SU-DHL-6 (cell line): ENCODE measurements around the gene AGXT2.
"Not testable (repeated sequence)": the region's sequence is repeated elsewhere in the genome, so short reads cannot be mapped to it uniquely, and the experiment has no call there.

Experiments
- H2AFZ ChIP-seq: fragments of 200-600 bp; sonication (generic); 2 replicates; pipeline ENCODE4 v1.6.1; 2014; ENCODE audit warnings: low read depth, mild to moderate bottlenecking, moderate library complexity, mixed read lengths, antibody characterized with exemption, low read length; ENCODE audit not compliant: severe bottlenecking
- H3F3A ChIP-seq: fragments of 200-600 bp; shearing (Covaris generic); 2 replicates; pipeline ENCODE4 v1.6.0; 2016; ENCODE audit warnings: antibody characterized with exemption, mild to moderate bottlenecking; ENCODE audit not compliant: insufficient read depth
- H3K27ac ChIP-seq: fragments of 200-600 bp; sonication (generic); 2 replicates; pipeline ENCODE4 v1.5.1; 2016; ENCODE audit warnings: low read depth, mild to moderate bottlenecking, low read length, moderate library complexity, mixed read lengths
- H3K27me3 ChIP-seq: fragments of 200-600 bp; sonication (generic), shearing (Covaris generic); 2 replicates; pipeline ENCODE4 v1.6.0; 2014; ENCODE audit warnings: mild to moderate bottlenecking, low read length
- H3K36me3 ChIP-seq: fragments of 200-600 bp; sonication (generic); 2 replicates; pipeline ENCODE4 v1.6.1; 2014; ENCODE audit warnings: mild to moderate bottlenecking, low read length, mixed read lengths
- H3K4me2 ChIP-seq: fragments of 300-600, 200-600 bp; shearing (Covaris generic), sonication (generic); 2 replicates; pipeline ENCODE4 v1.6.0; 2014; ENCODE audit warnings: low read length, low read depth, mild to moderate bottlenecking; ENCODE audit not compliant: poor library complexity, severe bottlenecking
- H3K4me3 ChIP-seq: fragments of 200-600 bp; sonication (generic); 2 replicates; pipeline ENCODE4 v1.5.1; 2014; ENCODE audit warnings: antibody characterized with exemption, low read length, mild to moderate bottlenecking, mixed read lengths; ENCODE audit not compliant: insufficient read depth, poor library complexity, severe bottlenecking
- H3K79me2 ChIP-seq: fragments of 200-600 bp; sonication (generic); 2 replicates; pipeline ENCODE4 v1.6.1; 2014; ENCODE audit warnings: mild to moderate bottlenecking, low read length, moderate library complexity; ENCODE audit not compliant: insufficient read depth
- H3K9ac ChIP-seq: fragments of 200-600 bp; sonication (generic); 2 replicates; pipeline ENCODE4 v1.7.0; 2014; ENCODE audit warnings: mild to moderate bottlenecking, low read length
- H3K9me2 ChIP-seq: fragments of 200-600 bp; sonication (generic); replicated peaks from 2 replicates; pipeline ENCODE4 v1.6.1; 2014; ENCODE audit warnings: low read length; ENCODE audit not compliant: insufficient read depth
- H3K9me3 ChIP-seq: fragments of 200-600 bp; sonication (generic); 2 replicates; pipeline ENCODE4 v1.6.1; 2014; ENCODE audit warnings: low read length, mixed read lengths; ENCODE audit not compliant: insufficient read depth
- H4K20me1 ChIP-seq: fragments of 200-600 bp; sonication (generic); 2 replicates; pipeline ENCODE4 v1.6.1; 2014; ENCODE audit warnings: low read depth, mild to moderate bottlenecking, antibody characterized with exemption, low read length, moderate library complexity, mixed read lengths
- CTCF ChIP-seq: fragments of 200-600 bp; sonication (generic); IDR thresholded peaks from one replicate; pipeline ENCODE4 v1.5.1; 2017; ENCODE audit warnings: antibody characterized with exemption, mild to moderate bottlenecking, low read length, moderate library complexity; ENCODE audit not compliant: insufficient read depth, poor library complexity, severe bottlenecking
- EZH2phosphoT487 ChIP-seq: fragments of 200-600 bp; sonication (generic), shearing (Covaris generic); conservative IDR thresholded peaks from 2 replicates; pipeline ENCODE4 v1.6.1; 2018; ENCODE audit warnings: mild to moderate bottlenecking, antibody characterized with exemption, low read length, moderate library complexity, mixed read lengths

AGXT2 gene

DNA sequence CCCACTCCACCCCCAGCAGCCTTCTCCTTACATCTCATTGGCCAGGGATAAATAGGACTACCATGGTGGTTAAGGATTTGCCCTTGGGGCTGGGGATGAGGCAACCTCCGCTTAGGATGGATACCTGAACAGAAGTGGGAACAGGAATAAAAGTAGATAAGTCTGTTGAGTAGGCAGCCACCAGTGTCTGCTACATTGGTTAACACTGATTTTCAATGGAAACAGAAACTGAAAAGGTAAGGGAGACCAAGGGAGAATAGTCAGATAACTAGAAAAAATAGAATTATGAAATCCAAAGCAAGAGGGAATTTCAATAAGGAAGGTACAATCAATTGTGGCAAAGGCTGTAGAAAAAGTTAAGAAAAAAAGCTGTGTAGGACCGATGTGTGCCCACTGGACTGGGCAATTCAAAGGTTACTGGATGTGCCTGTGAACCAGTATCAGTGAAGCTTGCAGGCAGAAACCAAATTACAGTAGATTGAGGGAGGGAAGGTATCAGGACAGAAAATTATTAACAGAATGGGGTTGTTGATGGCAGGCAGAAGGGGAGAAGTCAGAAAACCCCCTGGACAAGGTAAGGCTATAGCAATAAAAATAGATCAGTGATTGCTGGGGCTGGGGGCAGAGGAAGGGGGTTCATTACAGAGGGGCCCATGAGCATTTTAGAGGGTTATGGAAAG, 69.7 kb downstream of the AGXT2 start:
- Histone ChIP-seq H4K20me1 (no peaks in the 10 kb centered on the region), H3K79me2 (no peaks in the 10 kb centered on the region), H3K9me3 (no peaks in the 10 kb centered on the region; the same call in 1 of the 2 replicates), H3K27ac (no peak overlapping the region), H3K36me3 (no peaks in the 10 kb centered on the region), H3K4me2 (no peak overlapping the region), H3K9ac (no peak overlapping the region), H3K9me2 (no peaks in the 10 kb centered on the region), H3K27me3 (no peaks in the 10 kb centered on the region), H3F3A (no peaks in the 10 kb centered on the region), H3K4me3 (no peak overlapping the region), H2AFZ (no peak overlapping the region)
- TF ChIP-seq CTCF = no peak
- TF ChIP-seq EZH2phosphoT487 = no peak

DNA sequence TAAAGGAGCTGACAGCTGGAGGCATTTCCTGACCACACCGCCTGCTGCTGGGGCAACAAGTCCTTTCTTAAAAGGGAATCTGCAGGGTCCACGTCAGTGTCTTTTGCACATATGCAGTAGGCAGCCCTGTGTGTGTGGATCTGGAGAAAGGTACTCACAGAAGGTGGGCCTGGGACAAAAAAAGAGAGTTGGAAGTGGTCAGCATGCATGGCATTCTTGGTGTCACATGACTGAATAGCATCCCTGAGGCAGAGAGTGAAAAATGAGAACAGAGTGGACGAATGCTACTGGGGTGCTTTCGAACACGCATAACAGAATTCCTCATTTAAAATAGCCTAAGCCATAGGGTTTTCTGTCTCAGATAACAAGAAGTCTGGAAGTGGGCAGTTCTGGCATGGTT, 71.4 kb downstream of the AGXT2 start:
- Histone ChIP-seq H3K9me2 (no peaks in the 10 kb centered on the region), H4K20me1 (no peaks in the 10 kb centered on the region), H3K79me2 (no peaks in the 10 kb centered on the region), H3K9me3 (no peaks in the 10 kb centered on the region; the same call in 1 of the 2 replicates), H3K4me3 (no peak overlapping the region), H3K9ac (no peak overlapping the region), H3F3A (no peaks in the 10 kb centered on the region), H3K36me3 (no peaks in the 10 kb centered on the region), H3K4me2 (no peak overlapping the region), H2AFZ (no peak overlapping the region), H3K27me3 (no peaks in the 10 kb centered on the region), H3K27ac (no peak overlapping the region)
- TF ChIP-seq CTCF (no peak), EZH2phosphoT487 (no peak)

- not testable (repeated sequence) for H3K79me2 ChIP-seq, H3K9ac ChIP-seq, H2AFZ ChIP-seq, H4K20me1 ChIP-seq, H3K9me2 ChIP-seq, H3K4me3 ChIP-seq, H3K27me3 ChIP-seq, H3F3A ChIP-seq, H3K9me3 ChIP-seq, H3K4me2 ChIP-seq, H3K36me3 ChIP-seq, H3K27ac ChIP-seq
These were observed 76.1 kb downstream of the AGXT2 start for GRCh38 chr5:34971655-34972054.

GRCh38 chr5:34970552-34970951, 77.2 kb downstream of the AGXT2 start:
- Histone ChIP-seq H3K27ac (no peak overlapping the region), H3K9me3 (no peaks in the 10 kb centered on the region; the same call in 1 of the 2 replicates), H3K36me3 (0 out of 2 replicates have a peak, but pooled peaks cover 3% of the 10 kb centered on the region), H4K20me1 (no peaks in the 10 kb centered on the region), H3K9ac (no peak overlapping the region), H3F3A (no peaks in the 10 kb centered on the region), H3K4me3 (no peak overlapping the region), H3K79me2 (no peaks in the 10 kb centered on the region), H3K27me3 (no peaks in the 10 kb centered on the region), H3K9me2 (no peaks in the 10 kb centered on the region), H2AFZ (no peak overlapping the region), H3K4me2 (no peak overlapping the region)
- no peak for TF ChIP-seq EZH2phosphoT487
- TF ChIP-seq CTCF = no peak
